GM19239 (cell line): ENCODE measurements around the gene FBXL5.
A peak's percentile ranks its signal among the peaks of the same experiment; 100 is the strongest.

ENCODE experiments used
- DNase-seq: peaks from one replicate; pipeline ENCODE4 v3.0.0; 2011; ENCODE audit warnings: low spot score; ENCODE audit not compliant: insufficient read length
- FAIRE-seq: peaks from 2 replicates; lab custom pipeline; 2011; peaks lifted over from hg19 to GRCh38; lab: Jason Lieb, UNC

The FBXL5 gene

GRCh38 chr4:15681067-15681371, 25.9 kb upstream of the FBXL5 start:
- DNase-seq (no peak), FAIRE-seq (no peak)

- DNase-seq (no peak), FAIRE-seq (no peak)
These were observed 22.4 kb upstream of the FBXL5 start for GRCh38 chr4:15677507-15677988.

GRCh38 chr4:15676899-15677298, 21.7 kb upstream of the FBXL5 start:
- FAIRE-seq (no peak), DNase-seq (no peak)

- FAIRE-seq (no peak), DNase-seq (no peak)
These were observed 20.9 kb upstream of the FBXL5 start for GRCh38 chr4:15676039-15676438.

- DNase-seq (no peak), FAIRE-seq (peak; percentile 8)
These were observed 20.2 kb upstream of the FBXL5 start for GRCh38 chr4:15675356-15675755.

DNA sequence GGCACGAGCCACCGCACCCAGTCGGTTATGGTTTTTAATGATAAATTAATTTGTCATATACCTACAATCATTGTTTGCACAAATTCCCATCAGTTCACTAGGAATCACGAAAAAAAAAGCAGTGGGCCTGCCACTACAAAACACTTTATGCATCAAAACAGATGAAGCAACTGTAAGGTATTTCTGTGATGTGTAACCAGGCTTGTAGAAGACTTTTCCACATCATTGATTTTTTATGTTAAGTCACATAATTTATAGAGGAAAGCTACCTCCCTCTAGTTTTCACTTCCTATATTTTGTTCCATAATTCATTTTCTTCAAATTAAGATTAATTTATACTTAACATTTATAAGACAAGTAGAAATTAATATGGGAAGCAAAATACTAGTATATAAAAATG, 19.8 kb upstream of the FBXL5 start:
- no peak for FAIRE-seq

GRCh38 chr4:15674046-15674445, 18.9 kb upstream of the FBXL5 start:
- no peak for FAIRE-seq
- no peak for DNase-seq

More for the DNA sequence above, 19.8 kb upstream of the FBXL5 start:
- no peak for DNase-seq

GRCh38 chr4:15673337-15673736, 18.2 kb upstream of the FBXL5 start:
- DNase-seq: no peak
- no peak for FAIRE-seq

- DNase-seq: no peak
- FAIRE-seq: no peak
These were observed 16.9 kb upstream of the FBXL5 start for GRCh38 chr4:15672101-15672500.

DNA sequence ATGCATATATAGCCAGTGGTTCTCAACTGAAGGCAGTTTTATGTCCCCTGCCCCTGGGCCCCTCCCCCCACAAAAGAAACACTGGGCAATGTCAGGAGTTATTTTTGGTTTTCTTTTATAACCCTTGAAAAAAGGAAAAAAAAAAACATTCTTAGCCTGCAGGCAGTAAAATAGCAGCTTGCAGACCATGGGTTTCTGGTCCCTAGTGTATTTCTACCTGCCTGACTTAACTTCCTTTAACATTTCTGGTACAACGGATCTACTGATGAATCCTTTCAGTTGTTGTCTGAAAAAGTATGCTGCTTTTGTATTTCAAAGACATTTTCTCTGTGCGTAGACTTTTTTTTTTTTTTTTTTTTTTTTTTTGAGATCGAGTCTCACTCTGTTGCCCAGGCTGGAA, 15.4 kb upstream of the FBXL5 start:
- DNase-seq: no peak
- FAIRE-seq: no peak

DNA sequence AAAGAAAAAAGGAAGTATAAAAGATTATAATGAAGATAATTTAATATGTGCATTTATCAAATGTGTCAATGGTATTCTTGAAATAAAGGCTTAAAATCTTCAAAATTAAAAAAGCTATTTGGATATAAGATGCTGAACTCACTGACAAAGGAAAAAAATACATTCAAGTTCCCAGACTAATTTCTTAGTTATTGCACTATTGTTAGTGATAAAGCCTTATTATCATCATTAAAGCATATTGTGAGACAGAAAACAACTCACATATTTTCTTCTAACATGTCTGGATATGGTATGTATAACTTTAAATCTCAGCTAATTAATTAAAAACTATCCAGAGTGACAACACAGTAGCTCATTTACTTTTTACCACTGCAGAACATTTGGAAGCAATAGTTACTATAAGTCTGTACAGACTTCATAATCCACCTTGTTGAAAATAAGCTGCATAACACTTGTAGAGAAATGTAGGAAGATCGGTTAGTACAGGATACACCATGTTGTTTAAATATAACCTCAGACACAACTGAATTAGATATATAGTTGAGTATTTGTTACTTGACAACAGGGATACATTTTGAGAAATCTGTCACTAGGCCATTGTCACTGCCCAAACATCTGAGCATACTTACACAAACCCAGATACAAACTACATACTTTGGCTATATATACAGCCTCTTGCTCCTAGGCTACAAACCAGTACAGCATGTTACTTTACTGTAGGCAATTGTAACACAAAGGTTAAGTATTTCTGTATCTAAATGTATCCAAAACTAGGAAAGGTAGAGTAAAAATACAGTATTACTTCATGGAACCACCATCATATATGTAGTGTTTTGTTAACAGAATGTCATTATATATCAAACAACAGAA, 13.6 kb upstream of the FBXL5 start:
- DNase-seq (no peak), FAIRE-seq (peak; percentile 61)

- DNase-seq (no peak), FAIRE-seq (peak; percentile 61)
These were observed 11.8 kb upstream of the FBXL5 start for GRCh38 chr4:15667006-15667405.

- FAIRE-seq (no peak), DNase-seq (no peak)
These were observed 10.7 kb upstream of the FBXL5 start for GRCh38 chr4:15665753-15666365.

DNA sequence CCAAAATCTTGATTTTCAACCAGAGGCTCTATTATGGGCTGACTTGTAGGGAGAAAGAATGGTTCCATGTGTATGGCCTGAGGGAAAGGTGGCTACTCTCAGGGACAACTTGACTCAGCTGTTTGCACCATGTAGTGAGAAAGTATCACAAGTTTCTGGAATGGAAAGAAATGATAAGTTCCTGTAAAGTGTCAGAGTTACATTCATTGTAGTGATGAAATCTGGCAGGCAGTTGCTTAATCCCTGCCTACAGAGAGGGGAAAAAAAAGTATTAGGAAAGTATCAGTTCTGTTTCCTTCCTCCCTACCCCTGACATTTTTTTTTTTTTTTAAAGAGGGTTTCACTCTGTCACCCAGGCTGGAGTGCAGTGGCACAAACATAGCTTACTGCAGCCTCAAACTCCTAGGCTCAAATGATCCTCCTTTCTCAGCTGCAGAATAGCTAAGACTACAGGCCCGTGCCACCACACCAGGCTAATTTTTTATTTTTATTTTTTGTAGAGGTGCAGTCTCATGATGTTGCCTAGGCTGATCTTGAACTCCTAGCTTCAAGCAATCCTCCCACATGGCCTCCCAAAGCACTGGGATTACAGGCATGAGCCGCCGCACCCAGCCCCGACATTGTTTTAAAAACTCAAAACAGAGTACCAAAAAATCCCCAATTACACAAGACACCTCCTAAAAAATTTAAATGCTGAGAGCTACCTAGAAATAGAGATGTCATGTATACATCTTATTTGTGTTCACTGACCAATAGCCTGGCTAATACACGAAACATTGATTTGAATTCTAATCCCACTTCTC, 4.8 kb upstream of the FBXL5 start:
- FAIRE-seq: no peak
- no peak for DNase-seq

DNA sequence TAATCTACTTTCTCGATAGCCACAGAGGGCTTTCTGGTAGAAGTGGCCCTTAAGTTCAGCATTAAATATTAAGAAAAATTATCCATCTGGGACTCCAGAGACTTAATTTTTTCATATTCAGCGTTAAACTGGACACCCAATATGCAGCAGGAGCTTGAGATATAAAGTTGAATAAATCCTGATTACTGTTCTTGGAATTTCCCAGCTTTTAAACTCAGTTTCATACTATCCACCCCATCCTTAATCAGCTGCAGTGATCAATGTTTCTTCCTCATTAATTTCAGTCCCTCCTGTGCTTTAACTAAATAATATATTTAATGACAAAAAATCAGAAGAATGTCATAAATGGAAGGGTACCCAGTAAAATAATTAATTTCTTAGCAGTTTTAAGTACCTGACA, 3.6 kb upstream of the FBXL5 start:
- no peak for DNase-seq
- no peak for FAIRE-seq

- FAIRE-seq (no peak), DNase-seq (no peak)
These were observed 3.1 kb upstream of the FBXL5 start for GRCh38 chr4:15658136-15658770.

DNA sequence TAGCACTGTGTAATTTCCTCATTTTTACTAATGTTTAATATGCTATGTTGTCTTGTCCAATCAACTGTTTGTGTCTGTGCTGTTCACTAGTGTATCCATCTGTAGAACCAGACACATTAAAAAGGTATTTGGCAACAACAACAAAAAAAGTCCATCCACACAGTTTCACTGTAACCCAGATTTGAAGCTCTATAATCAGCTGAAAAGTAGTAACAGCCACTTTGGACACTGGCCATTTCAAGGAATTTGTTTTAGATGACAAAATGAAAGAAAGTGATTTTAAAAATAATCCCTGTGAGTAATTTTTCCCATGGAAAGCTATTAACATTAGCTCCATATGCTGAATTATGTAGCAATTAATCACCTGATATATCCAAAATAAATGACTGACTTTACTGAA, 2.2 kb upstream of the FBXL5 start:
- no peak for DNase-seq
- FAIRE-seq: no peak

- no peak for FAIRE-seq
- no peak for DNase-seq
These were observed 897 bp upstream of the FBXL5 start for GRCh38 chr4:15656038-15656470.

GRCh38 chr4:15654593-15655222, 449 bp downstream of the FBXL5 start:
- DNase-seq (peak; percentile 20), FAIRE-seq (no peak)
